Measurements from ENCODE around the gene SPTBN2. TPM values are rescaled to one million over a fixed set of nuclear protein-coding genes. Genes with fewer than 3 reads are reported as not detected.

The SPTBN2 gene
- total RNA-seq, 1 experiment from 2014 or later = 7.3 TPM

GRCh38 chr11:66674964-66675602 is 53.9 kb downstream of the SPTBN2 start:
- ATAC-seq = no peak

GRCh38 chr11:66670816-66671215 is 58.2 kb downstream of the SPTBN2 start:
- Histone ChIP-seq H3K9me3 (ENCODE audit: control insufficient read depth, insufficient read depth, low read depth, low read length) (no peaks in the 10 kb centered on the region), H3K36me3 (ENCODE audit: control insufficient read depth, insufficient read depth, low read length) (peaks cover 21% of the 10 kb centered on the region), H3K4me3 (ENCODE audit: low read depth in 2 of 2, low read length in 2 of 2) (no peak overlapping the region), H3K4me1 (ENCODE audit: control insufficient read depth, insufficient read depth, low read length) (peaks cover 9% of the 10 kb centered on the region), H3K27me3 (ENCODE audit: control insufficient read depth, insufficient read depth, low read length) (no peaks in the 10 kb centered on the region), H3K27ac (ENCODE audit: low read length) (no peak overlapping the region)
- in situ Hi-C loops (cut with HindIII; ENCODE audit: low pct_unique_long_range_greater_than_20kb, low sequenced_read_pairs) = no loop called here
- POLR2A ChIA-PET = no interaction called here
- DNase-seq (ENCODE audit: low read depth, low spot score) = no peak
- CTCF ChIA-PET = no interaction called here
- no peak for ATAC-seq
- no TSS peak for BruUV-seq (replicated peaks)
- intact Hi-C loops (cut with micrococcal nuclease; ENCODE audit: unreplicated experiment) = loop anchor here (10.0 kb wide), 1 partner anchor 96 kb away; no protein-coding TSS in a partner anchor
- TF ChIP-seq POLR2AphosphoS5 (IDR thresholded peaks at IDR 0.05; ENCODE audit: low read depth, low read length) (no peak), CTCF (IDR thresholded peaks at IDR 0.05) (no peak), TCF7L2 (IDR thresholded peaks at IDR 0.05; ENCODE audit: low read depth, low read length) (no peak), SIN3A (IDR thresholded peaks at IDR 0.05; ENCODE audit: borderline replicate concordance, insufficient read depth, low read depth, low read length) (no peak), REST (IDR thresholded peaks at IDR 0.05; ENCODE audit: insufficient read depth in 1 of 2, low read depth in 2 of 2, low read length in 1 of 2) (no peak)

More at GRCh38 chr11:66674964-66675602, 53.9 kb downstream of the SPTBN2 start:
- ChIA-PET CTCF (interaction anchor here (0.6 kb wide), 1 partner anchor 296 kb away, joined by 3 read pairs; no protein-coding TSS in a partner anchor), POLR2A (no interaction called here)
- Histone ChIP-seq H3K4me3 (ENCODE audit: low read depth in 2 of 2, low read length in 2 of 2) (no peak overlapping the region), H3K9me3 (ENCODE audit: control insufficient read depth, insufficient read depth, low read depth, low read length) (no peaks in the 10 kb centered on the region), H3K36me3 (ENCODE audit: control insufficient read depth, insufficient read depth, low read length) (peaks cover 5% of the 10 kb centered on the region; the same call in 1 of the 2 replicates), H3K27me3 (ENCODE audit: control insufficient read depth, insufficient read depth, low read length) (no peaks in the 10 kb centered on the region), H3K4me1 (ENCODE audit: control insufficient read depth, insufficient read depth, low read length) (peaks cover 20% of the 10 kb centered on the region), H3K27ac (ENCODE audit: low read length) (no peak overlapping the region)
- BruUV-seq (replicated peaks) = no TSS peak
- peak; percentile 47; the same call in 1 of the 2 replicates for TF ChIP-seq POLR2AphosphoS5 (IDR thresholded peaks at IDR 0.05; ENCODE audit: low read depth, low read length)
- no peak for TF ChIP-seq SIN3A (IDR thresholded peaks at IDR 0.05; ENCODE audit: borderline replicate concordance, insufficient read depth, low read depth, low read length)
- in situ Hi-C loops (cut with HindIII; ENCODE audit: low pct_unique_long_range_greater_than_20kb, low sequenced_read_pairs) (loop anchor here (5.0 kb wide), 1 partner anchor 53 kb away; no protein-coding TSS in a partner anchor), intact Hi-C loops (cut with micrococcal nuclease; ENCODE audit: unreplicated experiment) (loop anchor here (10.0 kb wide), 1 partner anchor 100 kb away; no protein-coding TSS in a partner anchor)
- no peak for DNase-seq (ENCODE audit: low read depth, low spot score)

GRCh38 chr11:66665369-66665768 is 63.6 kb downstream of the SPTBN2 start:
- BruUV-seq (replicated peaks) = no TSS peak
- ChIA-PET CTCF (no interaction called here), POLR2A (interaction anchor here (0.6 kb wide), 1 partner anchor 65 kb away, joined by 3 read pairs; no protein-coding TSS in a partner anchor)
- H3K4me3 ChIP-seq (ENCODE audit: low read depth in 2 of 2, low read length in 2 of 2) = no peak overlapping the region
- intact Hi-C loops (cut with micrococcal nuclease; ENCODE audit: unreplicated experiment) (no loop called here), in situ Hi-C loops (cut with HindIII; ENCODE audit: low pct_unique_long_range_greater_than_20kb, low sequenced_read_pairs) (no loop called here)
- H3K4me1 ChIP-seq (ENCODE audit: control insufficient read depth, insufficient read depth, low read length) = no peaks in the 10 kb centered on the region
- no peak for TF ChIP-seq POLR2AphosphoS5 (IDR thresholded peaks at IDR 0.05; ENCODE audit: low read depth, low read length)
- no peak for TF ChIP-seq TCF7L2 (IDR thresholded peaks at IDR 0.05; ENCODE audit: low read depth, low read length)
- TF ChIP-seq SIN3A (IDR thresholded peaks at IDR 0.05; ENCODE audit: borderline replicate concordance, insufficient read depth, low read depth, low read length) = no peak
- peaks cover 31% of the 10 kb centered on the region for H3K36me3 ChIP-seq (ENCODE audit: control insufficient read depth, insufficient read depth, low read length)
- no peaks in the 10 kb centered on the region for H3K9me3 ChIP-seq (ENCODE audit: control insufficient read depth, insufficient read depth, low read depth, low read length)
- no peak overlapping the region for H3K27ac ChIP-seq (ENCODE audit: low read length)
- DNase-seq (ENCODE audit: low read depth, low spot score) = no peak
- no peaks in the 10 kb centered on the region for H3K27me3 ChIP-seq (ENCODE audit: control insufficient read depth, insufficient read depth, low read length)
- no peak for ATAC-seq
